ENCODE data around the gene NCEH1. TPM values are rescaled to one million over a fixed set of nuclear protein-coding genes. Genes with fewer than 3 reads are reported as not detected.
A peak's percentile ranks its signal among the peaks of the same experiment; 100 is the strongest.

NCEH1 gene
- total and polyA plus RNA-seq, 2 of the 13 experiments (the other 11 are each of a cell fraction or from before 2014, with no cell fraction given): 12.9 to 21.4 TPM

DNA sequence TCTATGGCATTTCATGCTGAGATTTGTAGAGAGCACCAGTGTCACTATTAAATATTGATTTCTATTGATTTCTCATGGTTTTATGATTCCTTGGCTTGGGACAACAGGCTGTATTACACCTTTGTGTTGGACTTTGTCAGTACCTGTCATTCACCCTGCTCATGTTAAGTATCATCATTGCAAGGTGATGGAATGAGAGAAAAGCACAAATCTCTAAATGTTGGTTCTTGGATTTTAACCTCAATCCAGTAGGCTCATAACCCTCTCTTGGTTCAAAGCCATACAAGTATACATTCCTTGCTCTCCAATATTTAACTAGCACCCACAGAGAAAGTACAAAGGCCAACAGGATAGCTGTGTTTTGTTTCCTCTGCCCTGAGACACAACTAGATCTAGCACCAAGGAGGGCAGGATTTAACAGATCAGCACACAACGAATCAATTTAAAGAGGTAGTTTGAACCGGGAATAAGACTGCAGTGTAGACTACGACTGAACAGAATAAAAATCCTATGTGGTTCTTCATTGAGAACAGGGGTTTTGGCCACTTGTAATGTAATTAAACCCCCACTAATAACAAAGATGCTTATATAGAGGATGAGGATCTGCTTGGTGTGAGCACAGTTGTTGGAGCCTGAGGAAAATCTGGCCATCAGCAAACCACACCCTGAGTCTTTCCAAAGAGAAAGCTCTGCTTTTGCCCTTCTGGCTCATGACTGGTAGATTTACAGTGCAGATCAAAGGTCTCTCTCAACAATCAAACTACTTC, 109.6 kb downstream of the NCEH1 start (continued):
- TF ChIP-seq, protein P1, sequence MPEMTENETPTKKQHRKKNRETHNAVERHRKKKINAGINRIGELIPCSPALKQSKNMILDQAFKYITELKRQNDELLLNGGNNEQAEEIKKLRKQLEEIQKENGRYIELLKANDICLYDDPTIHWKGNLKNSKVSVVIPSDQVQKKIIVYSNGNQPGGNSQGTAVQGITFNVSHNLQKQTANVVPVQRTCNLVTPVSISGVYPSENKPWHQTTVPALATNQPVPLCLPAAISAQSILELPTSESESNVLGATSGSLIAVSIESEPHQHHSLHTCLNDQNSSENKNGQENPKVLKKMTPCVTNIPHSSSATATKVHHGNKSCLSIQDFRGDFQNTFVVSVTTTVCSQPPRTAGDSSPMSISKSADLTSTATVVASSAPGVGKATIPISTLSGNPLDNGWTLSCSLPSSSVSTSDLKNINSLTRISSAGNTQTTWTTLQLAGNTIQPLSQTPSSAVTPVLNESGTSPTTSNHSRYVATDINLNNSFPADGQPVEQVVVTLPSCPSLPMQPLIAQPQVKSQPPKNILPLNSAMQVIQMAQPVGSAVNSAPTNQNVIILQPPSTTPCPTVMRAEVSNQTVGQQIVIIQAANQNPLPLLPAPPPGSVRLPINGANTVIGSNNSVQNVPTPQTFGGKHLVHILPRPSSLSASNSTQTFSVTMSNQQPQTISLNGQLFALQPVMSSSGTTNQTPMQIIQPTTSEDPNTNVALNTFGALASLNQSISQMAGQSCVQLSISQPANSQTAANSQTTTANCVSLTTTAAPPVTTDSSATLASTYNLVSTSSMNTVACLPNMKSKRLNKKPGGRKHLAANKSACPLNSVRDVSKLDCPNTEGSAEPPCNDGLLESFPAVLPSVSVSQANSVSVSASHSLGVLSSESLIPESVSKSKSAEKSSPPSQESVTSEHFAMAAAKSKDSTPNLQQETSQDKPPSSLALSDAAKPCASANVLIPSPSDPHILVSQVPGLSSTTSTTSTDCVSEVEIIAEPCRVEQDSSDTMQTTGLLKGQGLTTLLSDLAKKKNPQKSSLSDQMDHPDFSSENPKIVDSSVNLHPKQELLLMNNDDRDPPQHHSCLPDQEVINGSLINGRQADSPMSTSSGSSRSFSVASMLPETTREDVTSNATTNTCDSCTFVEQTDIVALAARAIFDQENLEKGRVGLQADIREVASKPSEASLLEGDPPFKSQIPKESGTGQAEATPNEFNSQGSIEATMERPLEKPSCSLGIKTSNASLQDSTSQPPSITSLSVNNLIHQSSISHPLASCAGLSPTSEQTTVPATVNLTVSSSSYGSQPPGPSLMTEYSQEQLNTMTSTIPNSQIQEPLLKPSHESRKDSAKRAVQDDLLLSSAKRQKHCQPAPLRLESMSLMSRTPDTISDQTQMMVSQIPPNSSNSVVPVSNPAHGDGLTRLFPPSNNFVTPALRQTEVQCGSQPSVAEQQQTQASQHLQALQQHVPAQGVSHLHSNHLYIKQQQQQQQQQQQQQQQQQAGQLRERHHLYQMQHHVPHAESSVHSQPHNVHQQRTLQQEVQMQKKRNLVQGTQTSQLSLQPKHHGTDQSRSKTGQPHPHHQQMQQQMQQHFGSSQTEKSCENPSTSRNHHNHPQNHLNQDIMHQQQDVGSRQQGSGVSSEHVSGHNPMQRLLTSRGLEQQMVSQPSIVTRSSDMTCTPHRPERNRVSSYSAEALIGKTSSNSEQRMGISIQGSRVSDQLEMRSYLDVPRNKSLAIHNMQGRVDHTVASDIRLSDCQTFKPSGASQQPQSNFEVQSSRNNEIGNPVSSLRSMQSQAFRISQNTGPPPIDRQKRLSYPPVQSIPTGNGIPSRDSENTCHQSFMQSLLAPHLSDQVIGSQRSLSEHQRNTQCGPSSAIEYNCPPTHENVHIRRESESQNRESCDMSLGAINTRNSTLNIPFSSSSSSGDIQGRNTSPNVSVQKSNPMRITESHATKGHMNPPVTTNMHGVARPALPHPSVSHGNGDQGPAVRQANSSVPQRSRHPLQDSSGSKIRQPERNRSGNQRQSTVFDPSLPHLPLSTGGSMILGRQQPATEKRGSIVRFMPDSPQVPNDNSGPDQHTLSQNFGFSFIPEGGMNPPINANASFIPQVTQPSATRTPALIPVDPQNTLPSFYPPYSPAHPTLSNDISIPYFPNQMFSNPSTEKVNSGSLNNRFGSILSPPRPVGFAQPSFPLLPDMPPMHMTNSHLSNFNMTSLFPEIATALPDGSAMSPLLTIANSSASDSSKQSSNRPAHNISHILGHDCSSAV (CRISPR knock-in tag; IDR thresholded peaks at IDR 0.05; ENCODE audit: borderline replicate concordance): no peak
- TF ChIP-seq ZNF841 (CRISPR knock-in tag; IDR thresholded peaks at IDR 0.05; ENCODE audit: borderline replicate concordance) (no peak), PHF21A (CRISPR knock-in tag; IDR thresholded peaks at IDR 0.05) (peak; percentile 55; the same call in 1 of the 2 replicates), HNF4G (IDR thresholded peaks at IDR 0.05; ENCODE audit: borderline replicate concordance, low read depth, low read length) (peak; percentile 60; the same call in 1 of the 2 replicates), HNF4G (CRISPR knock-in tag; IDR thresholded peaks at IDR 0.05; ENCODE audit: borderline replicate concordance, low read depth) (peak; percentile 79), ZNF12 (CRISPR knock-in tag; IDR thresholded peaks at IDR 0.05) (no peak), ZNF20 (CRISPR knock-in tag; IDR thresholded peaks at IDR 0.05) (no peak), ZNF496 (CRISPR knock-in tag; IDR thresholded peaks at IDR 0.05; ENCODE audit: insufficient replicate concordance) (no peak), ZNF777 (CRISPR knock-in tag; IDR thresholded peaks at IDR 0.05) (no peak), SALL1 (CRISPR knock-in tag; IDR thresholded peaks at IDR 0.05) (no peak; the same call in none of the 2 replicates), TBX3 (IDR thresholded peaks at IDR 0.05; ENCODE audit: borderline replicate concordance) (peak; percentile 56; the same call in 1 of the 2 replicates)
- TF ChIP-seq, protein P2, sequence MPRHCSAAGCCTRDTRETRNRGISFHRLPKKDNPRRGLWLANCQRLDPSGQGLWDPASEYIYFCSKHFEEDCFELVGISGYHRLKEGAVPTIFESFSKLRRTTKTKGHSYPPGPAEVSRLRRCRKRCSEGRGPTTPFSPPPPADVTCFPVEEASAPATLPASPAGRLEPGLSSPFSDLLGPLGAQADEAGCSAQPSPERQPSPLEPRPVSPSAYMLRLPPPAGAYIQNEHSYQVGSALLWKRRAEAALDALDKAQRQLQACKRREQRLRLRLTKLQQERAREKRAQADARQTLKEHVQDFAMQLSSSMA (CRISPR knock-in tag; IDR thresholded peaks at IDR 0.05): no peak
- TF ChIP-seq, protein P3, sequence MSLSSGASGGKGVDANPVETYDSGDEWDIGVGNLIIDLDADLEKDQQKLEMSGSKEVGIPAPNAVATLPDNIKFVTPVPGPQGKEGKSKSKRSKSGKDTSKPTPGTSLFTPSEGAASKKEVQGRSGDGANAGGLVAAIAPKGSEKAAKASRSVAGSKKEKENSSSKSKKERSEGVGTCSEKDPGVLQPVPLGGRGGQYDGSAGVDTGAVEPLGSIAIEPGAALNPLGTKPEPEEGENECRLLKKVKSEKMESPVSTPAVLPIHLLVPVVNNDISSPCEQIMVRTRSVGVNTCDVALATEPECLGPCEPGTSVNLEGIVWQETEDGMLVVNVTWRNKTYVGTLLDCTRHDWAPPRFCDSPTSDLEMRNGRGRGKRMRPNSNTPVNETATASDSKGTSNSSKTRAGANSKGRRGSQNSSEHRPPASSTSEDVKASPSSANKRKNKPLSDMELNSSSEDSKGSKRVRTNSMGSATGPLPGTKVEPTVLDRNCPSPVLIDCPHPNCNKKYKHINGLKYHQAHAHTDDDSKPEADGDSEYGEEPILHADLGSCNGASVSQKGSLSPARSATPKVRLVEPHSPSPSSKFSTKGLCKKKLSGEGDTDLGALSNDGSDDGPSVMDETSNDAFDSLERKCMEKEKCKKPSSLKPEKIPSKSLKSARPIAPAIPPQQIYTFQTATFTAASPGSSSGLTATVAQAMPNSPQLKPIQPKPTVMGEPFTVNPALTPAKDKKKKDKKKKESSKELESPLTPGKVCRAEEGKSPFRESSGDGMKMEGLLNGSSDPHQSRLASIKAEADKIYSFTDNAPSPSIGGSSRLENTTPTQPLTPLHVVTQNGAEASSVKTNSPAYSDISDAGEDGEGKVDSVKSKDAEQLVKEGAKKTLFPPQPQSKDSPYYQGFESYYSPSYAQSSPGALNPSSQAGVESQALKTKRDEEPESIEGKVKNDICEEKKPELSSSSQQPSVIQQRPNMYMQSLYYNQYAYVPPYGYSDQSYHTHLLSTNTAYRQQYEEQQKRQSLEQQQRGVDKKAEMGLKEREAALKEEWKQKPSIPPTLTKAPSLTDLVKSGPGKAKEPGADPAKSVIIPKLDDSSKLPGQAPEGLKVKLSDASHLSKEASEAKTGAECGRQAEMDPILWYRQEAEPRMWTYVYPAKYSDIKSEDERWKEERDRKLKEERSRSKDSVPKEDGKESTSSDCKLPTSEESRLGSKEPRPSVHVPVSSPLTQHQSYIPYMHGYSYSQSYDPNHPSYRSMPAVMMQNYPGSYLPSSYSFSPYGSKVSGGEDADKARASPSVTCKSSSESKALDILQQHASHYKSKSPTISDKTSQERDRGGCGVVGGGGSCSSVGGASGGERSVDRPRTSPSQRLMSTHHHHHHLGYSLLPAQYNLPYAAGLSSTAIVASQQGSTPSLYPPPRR (CRISPR knock-in tag; IDR thresholded peaks at IDR 0.05; ENCODE audit: borderline replicate concordance): peak; percentile 48; the same call in 1 of the 2 replicates
